Testis (tissue), 3 donors: Measurements from ENCODE around the gene XRCC2. TPM values are rescaled to one million over a fixed set of nuclear protein-coding genes. Genes with fewer than 3 reads are reported as not detected.
A peak's percentile ranks its signal among the peaks of the same experiment; 100 is the strongest.

Source experiments
- DNase-seq: peaks from one replicate; pipeline ENCODE4 v3.0.0-alpha.2; 2019
- H3K27ac ChIP-seq, 2 donors: fragments of 200-600 bp; sonication (generic); one replicate each; pipeline ENCODE4 v1.5.1; 2019
- H3K27me3 ChIP-seq: fragments of 200-600 bp; sonication (generic); one replicate; pipeline ENCODE4 v1.5.1; 2019
- H3K36me3 ChIP-seq: fragments of 200-600 bp; sonication (generic); one replicate; pipeline ENCODE4 v1.5.1; 2017; ENCODE audit warnings: low read depth; ENCODE audit errors: missing control alignments
- H3K4me1 ChIP-seq: fragments of 200-600 bp; sonication (generic); one replicate; pipeline ENCODE4 v1.5.1; 2019
- H3K4me3 ChIP-seq, 2 donors: fragments of 200-600 bp; sonication (generic); one replicate each; pipeline ENCODE4 v1.5.1; 2017 to 2019
- H3K9me3 ChIP-seq: fragments of 200-600 bp; sonication (generic); one replicate; pipeline ENCODE4 v1.5.1; 2017
- POLR2A ChIP-seq: fragments of 450-650 bp; IDR thresholded peaks from one replicate; pipeline ENCODE4 v1.6.1; 2017; ENCODE audit warnings: antibody characterized with exemption, mild to moderate bottlenecking, moderate library complexity
- WGBS, 2 donors: methylation state at CpG; one replicate each; pipeline ENCODE4 v1.1.5; 2018; 5-methylcytosine and 5-hydroxymethylcytosine counted together
- intact Hi-C: fragments of 100-400 bp; cut with DNase I; formaldehyde crosslinking; loops from one replicate; pipeline ENCODE4 v1.15.1; 2023; ENCODE audit warnings: low total_unique reads
- polyA plus RNA-seq: library from polyadenylated mRNA; stranded (reverse); fragments of 350-450 nt; fragmentation: Illumina TruSeq; extraction: RNeasy Lipid Tissue Mini Kit (QIAGEN cat#74804); gene quantifications from one replicate; pipeline ENCODE4 v1.2.3, GENCODE V29; 2014; ENCODE audit warnings: low read depth, low replicate concordance; ENCODE audit not compliant: insufficient read depth
- total RNA-seq, 2 donors: library from RNA; depleted of rRNA; stranded (reverse); fragments of >200 nt; gene quantifications; one replicate each; pipeline ENCODE4 v1.2.3, GENCODE V29; 2016
- TF ChIP-seq, protein P1 (sequence below), 3 experiments: fragments of 450-650 bp in 2 of 3; fragments of 200-600 bp in 1 of 3; sonication (generic) in 1 of 3; IDR thresholded peaks; one replicate each; pipeline ENCODE4 v1.5.1; 2016 to 2019; ENCODE audit warnings: antibody characterized with exemption in 3 of 3, mild to moderate bottlenecking in 2 of 3, moderate library complexity in 1 of 3

XRCC2 gene
- total and polyA plus RNA-seq, 3 donors from 2014 or later: 3.4 to 9.6 (median 5.7) TPM

DNA sequence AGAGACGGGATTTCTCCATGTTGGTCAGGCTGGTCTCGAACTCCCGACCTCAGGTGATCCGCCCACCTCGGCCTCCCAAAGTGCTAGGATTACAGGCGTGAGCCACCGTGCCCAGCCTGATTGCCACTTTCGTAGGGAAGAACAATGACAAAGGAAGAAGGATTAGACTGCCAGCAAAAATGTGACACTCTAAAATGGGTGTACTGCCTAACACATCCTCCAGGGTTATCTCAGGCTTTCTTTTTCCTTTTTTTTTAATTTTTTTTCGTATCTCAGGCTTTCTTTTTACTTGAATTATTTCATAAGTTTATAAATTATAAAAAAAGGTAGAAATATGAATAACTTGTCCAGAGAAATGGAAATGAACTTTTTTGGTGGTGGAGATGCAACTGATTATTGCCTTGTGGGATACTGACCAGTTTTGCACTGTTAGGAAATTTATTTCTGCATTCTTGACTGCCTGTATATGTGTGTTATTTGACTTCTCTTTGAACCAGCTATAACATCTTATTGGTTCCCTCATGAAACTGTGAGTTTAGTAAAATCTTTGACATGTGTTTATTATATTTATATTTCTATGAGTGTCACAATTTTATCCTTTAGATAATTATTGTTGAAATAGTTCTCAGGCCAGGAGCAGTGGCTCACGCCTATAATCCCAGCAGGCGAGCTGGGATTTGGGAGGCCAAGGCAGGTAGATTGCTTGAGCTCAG, 56.8 kb downstream of the XRCC2 start:
- Histone ChIP-seq H3K4me3 (no peak overlapping the region), H3K27me3 (no peaks in the 10 kb centered on the region), H3K27ac (no peak overlapping the region), H3K9me3 (no peaks in the 10 kb centered on the region), H3K36me3 (no peaks in the 10 kb centered on the region), H3K4me1 (peaks cover 28% of the 10 kb centered on the region)
- no peak for TF ChIP-seq POLR2A
- TF ChIP-seq, protein P1, sequence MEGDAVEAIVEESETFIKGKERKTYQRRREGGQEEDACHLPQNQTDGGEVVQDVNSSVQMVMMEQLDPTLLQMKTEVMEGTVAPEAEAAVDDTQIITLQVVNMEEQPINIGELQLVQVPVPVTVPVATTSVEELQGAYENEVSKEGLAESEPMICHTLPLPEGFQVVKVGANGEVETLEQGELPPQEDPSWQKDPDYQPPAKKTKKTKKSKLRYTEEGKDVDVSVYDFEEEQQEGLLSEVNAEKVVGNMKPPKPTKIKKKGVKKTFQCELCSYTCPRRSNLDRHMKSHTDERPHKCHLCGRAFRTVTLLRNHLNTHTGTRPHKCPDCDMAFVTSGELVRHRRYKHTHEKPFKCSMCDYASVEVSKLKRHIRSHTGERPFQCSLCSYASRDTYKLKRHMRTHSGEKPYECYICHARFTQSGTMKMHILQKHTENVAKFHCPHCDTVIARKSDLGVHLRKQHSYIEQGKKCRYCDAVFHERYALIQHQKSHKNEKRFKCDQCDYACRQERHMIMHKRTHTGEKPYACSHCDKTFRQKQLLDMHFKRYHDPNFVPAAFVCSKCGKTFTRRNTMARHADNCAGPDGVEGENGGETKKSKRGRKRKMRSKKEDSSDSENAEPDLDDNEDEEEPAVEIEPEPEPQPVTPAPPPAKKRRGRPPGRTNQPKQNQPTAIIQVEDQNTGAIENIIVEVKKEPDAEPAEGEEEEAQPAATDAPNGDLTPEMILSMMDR (IDR thresholded peaks at IDR 0.05): no peak
- intact Hi-C loops: no loop called here
- WGBS, 2 donors: 92 to 95% methylated on average over 11 of the region's 11 CpGs
- DNase-seq: no peak

DNA sequence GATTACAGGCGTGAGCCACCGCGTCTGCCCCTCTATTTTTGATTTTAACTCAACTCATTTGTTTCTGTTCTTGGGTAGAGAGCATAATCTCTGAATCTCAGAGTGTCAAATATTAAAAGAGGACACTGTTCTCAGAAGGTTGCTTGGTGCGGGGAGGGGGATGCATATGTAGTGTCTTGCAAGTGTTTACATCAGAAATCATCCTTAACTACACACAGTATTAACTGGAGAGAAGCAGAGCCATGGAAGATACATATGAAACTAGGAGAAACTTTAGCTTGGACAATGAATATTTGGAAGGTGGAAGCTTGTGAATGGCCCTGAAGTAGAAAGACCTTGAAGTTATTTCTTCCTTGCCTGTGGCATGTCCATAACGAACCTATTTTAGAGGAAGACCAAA, 57.5 kb downstream of the XRCC2 start:
- 91 to 92% methylated on average over 5 of the region's 5 CpGs for WGBS, 2 donors
- no peaks in the 10 kb centered on the region for H3K27me3 ChIP-seq
- no peak for DNase-seq
- intact Hi-C loops: no loop called here
- H3K4me1 ChIP-seq: peaks cover 28% of the 10 kb centered on the region
- no peaks in the 10 kb centered on the region for H3K9me3 ChIP-seq
- TF ChIP-seq, protein P1 (IDR thresholded peaks at IDR 0.05): no peak
- no peak for TF ChIP-seq POLR2A
- no peaks in the 10 kb centered on the region for H3K36me3 ChIP-seq
- H3K4me3 ChIP-seq: no peak overlapping the region
- peak overlapping the region in 1 of 2 donors; percentile 56 for H3K27ac ChIP-seq

DNA sequence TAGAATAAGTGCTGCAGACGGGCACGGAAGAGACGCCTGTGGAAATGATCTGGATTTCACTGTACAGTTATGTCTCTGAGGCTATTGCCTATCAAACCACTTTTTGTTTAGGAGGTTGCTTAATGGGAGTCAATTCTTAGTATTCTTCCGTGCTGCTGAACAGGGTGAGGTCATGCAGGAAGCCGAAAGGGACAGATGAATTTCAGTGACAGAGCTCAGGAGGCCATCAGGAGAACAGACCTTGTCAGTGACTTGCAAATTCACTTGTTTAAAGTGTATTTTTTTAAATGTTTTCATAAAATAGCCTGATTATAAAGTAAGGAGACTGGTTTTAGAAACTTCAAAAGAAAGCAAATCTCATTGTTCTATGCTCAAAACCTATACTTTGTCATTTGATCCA, 58.9 kb downstream of the XRCC2 start:
- intact Hi-C loops: no loop called here
- Histone ChIP-seq H3K27me3 (no peaks in the 10 kb centered on the region), H3K4me3 (no peak overlapping the region), H3K27ac (peak overlapping the region; percentile 42 to 63), H3K9me3 (no peaks in the 10 kb centered on the region), H3K36me3 (no peaks in the 10 kb centered on the region), H3K4me1 (peaks cover 28% of the 10 kb centered on the region)
- TF ChIP-seq POLR2A: no peak
- TF ChIP-seq, protein P1 (IDR thresholded peaks at IDR 0.05): no peak
- no peak for DNase-seq
- 67 to 82% methylated on average over 5 of the region's 5 CpGs for WGBS, 2 donors

DNA sequence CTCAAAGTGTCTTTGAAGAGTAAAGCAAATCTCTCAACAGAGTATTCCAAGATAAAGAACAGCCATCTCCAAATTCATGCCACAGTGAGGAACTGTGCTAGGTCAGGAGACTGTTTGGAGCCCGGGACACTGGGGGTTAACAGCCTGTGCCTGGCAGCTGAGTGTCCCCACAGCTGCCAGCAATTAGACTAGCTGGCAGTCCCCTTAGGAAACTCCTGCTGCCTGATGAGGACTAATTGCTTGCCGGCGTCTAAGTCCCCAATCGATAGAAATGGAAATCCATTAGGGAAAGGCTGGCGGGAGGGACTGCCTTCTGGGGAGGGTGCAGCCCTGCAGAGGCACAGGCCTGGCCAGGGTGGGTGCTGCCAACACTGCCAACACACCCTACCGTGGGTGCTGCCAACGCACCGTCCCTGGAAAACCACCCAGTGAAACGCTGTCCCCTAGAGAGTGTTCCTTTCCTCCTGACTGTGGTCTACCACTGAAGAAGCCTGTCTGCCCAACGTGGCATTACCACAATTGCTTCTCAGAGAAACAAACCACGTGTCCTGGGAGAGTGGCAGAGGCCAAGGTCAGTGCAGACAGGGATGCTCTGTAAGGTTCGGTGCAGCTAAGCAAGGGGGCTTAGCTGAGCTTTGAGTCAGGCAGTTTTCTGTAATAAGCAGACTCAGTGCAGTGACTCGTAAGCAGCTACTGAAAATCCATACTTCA, 60.8 kb downstream of the XRCC2 start:
- Histone ChIP-seq H3K4me1 (peaks cover 28% of the 10 kb centered on the region), H3K9me3 (no peaks in the 10 kb centered on the region), H3K36me3 (no peaks in the 10 kb centered on the region), H3K27ac (peak overlapping the region; percentile 68 to 82), H3K4me3 (no peak overlapping the region), H3K27me3 (no peaks in the 10 kb centered on the region)
- DNase-seq: peak; percentile 73
- intact Hi-C loops: no loop called here
- TF ChIP-seq, protein P1 (IDR thresholded peaks at IDR 0.05): no peak
- no peak for TF ChIP-seq POLR2A
- 33 to 43% methylated on average over 11 to 13 of the region's 13 CpGs for WGBS, 2 donors
